Measurements from ENCODE around the gene DESI1. TPM values are rescaled to one million over a fixed set of nuclear protein-coding genes. Genes with fewer than 3 reads are reported as not detected.

DESI1 gene
- total and polyA plus RNA-seq, 12 donors: 22.7 to 73.1 (median 36.0) TPM

DNA sequence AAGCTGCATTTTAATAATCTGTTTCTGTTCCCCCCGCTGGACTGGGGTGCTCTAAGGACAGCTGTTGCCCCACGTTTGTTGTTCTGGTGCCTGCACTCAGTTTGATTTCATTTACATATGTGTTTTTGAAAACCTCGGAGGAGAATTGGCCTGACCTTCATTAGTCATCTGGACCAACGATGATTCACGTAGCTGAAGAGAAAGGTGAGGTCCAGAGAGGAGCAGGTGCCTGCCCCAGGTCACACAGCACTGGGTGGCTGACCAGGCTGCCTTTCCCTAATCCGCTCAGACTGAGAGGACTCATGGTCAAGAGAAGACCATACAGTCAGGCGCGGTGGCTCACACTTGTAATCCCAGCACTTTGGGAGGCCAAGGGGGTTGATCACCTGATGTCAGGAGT, 56.3 kb downstream of the DESI1 start:
- H3K4me3 ChIP-seq: no peak overlapping the region
- H3K9me3 ChIP-seq: no peaks in the 10 kb centered on the region
- TF ChIP-seq, protein P1, sequence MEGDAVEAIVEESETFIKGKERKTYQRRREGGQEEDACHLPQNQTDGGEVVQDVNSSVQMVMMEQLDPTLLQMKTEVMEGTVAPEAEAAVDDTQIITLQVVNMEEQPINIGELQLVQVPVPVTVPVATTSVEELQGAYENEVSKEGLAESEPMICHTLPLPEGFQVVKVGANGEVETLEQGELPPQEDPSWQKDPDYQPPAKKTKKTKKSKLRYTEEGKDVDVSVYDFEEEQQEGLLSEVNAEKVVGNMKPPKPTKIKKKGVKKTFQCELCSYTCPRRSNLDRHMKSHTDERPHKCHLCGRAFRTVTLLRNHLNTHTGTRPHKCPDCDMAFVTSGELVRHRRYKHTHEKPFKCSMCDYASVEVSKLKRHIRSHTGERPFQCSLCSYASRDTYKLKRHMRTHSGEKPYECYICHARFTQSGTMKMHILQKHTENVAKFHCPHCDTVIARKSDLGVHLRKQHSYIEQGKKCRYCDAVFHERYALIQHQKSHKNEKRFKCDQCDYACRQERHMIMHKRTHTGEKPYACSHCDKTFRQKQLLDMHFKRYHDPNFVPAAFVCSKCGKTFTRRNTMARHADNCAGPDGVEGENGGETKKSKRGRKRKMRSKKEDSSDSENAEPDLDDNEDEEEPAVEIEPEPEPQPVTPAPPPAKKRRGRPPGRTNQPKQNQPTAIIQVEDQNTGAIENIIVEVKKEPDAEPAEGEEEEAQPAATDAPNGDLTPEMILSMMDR (IDR thresholded peaks at IDR 0.05): no peak
- ATAC-seq (no peak), DNase-seq (no peak)
- H3K4me1 ChIP-seq: peaks cover 0 to 69% (median 35%) of the 10 kb centered on the region in 9 donors
- H3K36me3 ChIP-seq: no peaks in the 10 kb centered on the region
- H3K27me3 ChIP-seq: peaks cover 0 to 20% (median 0%) of the 10 kb centered on the region in 7 donors
- H3K27ac ChIP-seq: peak overlapping the region in 9 of 10 donors; percentile 20 to 93 (median 61)
- WGBS, 2 donors: 79 to 91% methylated on average over 8 of the region's 8 CpGs
- intact Hi-C loops (cut with DNase I): no loop called here

DNA sequence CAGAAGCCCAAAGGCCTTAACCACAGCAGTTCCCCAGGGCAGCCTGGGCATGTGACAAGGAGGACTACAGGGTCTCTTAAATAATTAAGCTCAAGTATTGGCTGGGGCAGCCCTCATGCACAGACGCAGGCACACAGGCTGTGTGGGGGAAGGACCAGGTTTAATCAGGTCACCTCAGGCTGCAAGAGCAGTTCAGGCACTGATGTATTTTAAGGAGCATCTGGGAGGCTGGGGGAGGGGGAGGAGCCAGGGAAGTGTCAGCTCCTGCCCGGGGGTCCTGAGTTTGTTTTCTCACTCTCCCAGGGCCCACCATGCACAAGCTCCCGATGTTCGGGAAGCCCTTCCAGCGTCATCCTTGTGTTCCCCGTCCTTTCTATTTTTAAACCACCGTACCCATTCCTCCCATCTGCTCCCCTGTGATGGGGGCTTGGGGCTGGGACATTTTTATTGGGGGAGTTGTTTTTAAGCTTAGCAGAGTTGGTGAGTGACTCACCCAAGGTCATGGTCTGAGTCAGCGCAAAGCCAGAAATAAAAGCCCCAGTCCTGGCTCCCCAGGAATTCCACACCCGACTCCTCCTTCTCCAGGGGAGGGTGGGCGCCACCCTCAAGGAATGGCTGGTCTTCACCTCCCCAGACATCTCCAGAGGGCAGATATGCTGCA, 57.7 kb downstream of the DESI1 start:
- 30 to 33% methylated on average over 10 of the region's 10 CpGs for WGBS, 2 donors
- ATAC-seq (peak in 6 of 8 donors; percentile 23 to 34 (median 28)), DNase-seq (no peak)
- TF ChIP-seq, protein P1 (IDR thresholded peaks at IDR 0.05): no peak
- H3K27ac ChIP-seq: peak overlapping the region; percentile 65 to 99 (median 88)
- H3K4me3 ChIP-seq: peak overlapping the region in 8 of 10 donors; percentile 46 to 66 (median 55)
- no peaks in the 10 kb centered on the region for H3K36me3 ChIP-seq
- no peaks in the 10 kb centered on the region for H3K9me3 ChIP-seq
- intact Hi-C loops (cut with DNase I): no loop called here
- peaks cover 0 to 20% (median 0%) of the 10 kb centered on the region in 7 donors for H3K27me3 ChIP-seq
- peaks cover 0 to 59% (median 36%) of the 10 kb centered on the region in 9 donors for H3K4me1 ChIP-seq

DNA sequence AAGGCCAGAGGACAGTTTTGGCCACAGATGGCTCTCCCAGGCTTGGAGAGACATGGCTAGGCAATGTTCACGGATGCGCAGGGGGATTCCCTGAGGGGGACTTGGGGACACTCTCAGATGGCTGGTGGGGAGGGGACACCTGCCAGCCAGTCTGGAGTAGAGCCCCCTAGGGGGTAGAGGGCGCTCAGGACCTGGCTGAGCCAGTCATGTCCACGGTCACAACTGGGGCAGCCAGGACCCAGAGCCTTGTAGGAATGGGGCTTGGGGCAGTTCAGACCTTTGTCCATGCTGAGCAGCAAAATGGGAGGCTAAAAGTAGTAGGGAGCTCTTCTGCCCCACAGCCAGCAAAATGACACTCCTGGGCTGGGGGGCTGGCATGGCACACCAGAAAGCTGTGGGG, 58.4 kb downstream of the DESI1 start:
- Histone ChIP-seq H3K27me3 (peaks cover 0 to 20% (median 0%) of the 10 kb centered on the region in 7 donors), H3K36me3 (no peaks in the 10 kb centered on the region), H3K27ac (peak overlapping the region; percentile 65 to 99 (median 88)), H3K4me3 (peak overlapping the region in 9 of 10 donors; percentile 46 to 66 (median 52)), H3K4me1 (peaks cover 5 to 67% (median 41%) of the 10 kb centered on the region in 9 donors), H3K9me3 (no peaks in the 10 kb centered on the region)
- DNase-seq (no peak), ATAC-seq (peak in 2 of 8 donors; percentile 8 to 12)
- TF ChIP-seq, protein P1 (IDR thresholded peaks at IDR 0.05): no peak
- 51 to 71% methylated on average over 4 of the region's 4 CpGs for WGBS, 2 donors
- intact Hi-C loops (cut with DNase I): no loop called here

DNA sequence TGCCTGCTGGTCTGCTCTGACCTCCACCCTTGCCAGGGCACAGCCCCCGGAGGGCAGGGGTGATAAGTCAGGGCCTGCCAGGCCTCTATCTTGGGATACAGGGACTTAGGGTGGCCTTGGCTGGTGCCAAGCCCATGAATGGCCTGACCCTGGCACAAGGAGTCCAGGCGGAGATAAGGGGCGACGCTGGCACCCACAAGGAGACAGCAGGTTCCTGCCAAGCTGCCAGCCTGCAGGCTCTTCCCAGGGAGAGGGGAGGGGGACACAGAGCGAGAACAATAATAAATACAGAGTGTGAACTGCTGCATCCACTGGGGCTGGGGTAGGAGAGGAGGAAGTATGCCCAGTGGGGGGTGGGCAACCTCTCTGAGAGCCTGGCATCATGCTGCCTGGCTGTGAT, 59.1 kb downstream of the DESI1 start:
- peak overlapping the region; percentile 65 to 99 (median 88) for H3K27ac ChIP-seq
- no peaks in the 10 kb centered on the region for H3K36me3 ChIP-seq
- 33 to 41% methylated on average over 5 of the region's 5 CpGs for WGBS, 2 donors
- H3K9me3 ChIP-seq: no peaks in the 10 kb centered on the region
- DNase-seq: peak in 1 of 2 donors; percentile 71
- TF ChIP-seq, protein P1 (IDR thresholded peaks at IDR 0.05): no peak
- H3K4me3 ChIP-seq: peak overlapping the region; percentile 18 to 66 (median 50)
- H3K27me3 ChIP-seq: peaks cover 0 to 20% (median 0%) of the 10 kb centered on the region in 7 donors
- peak; percentile 3 to 80 (median 59) for ATAC-seq
- peaks cover 9 to 70% (median 38%) of the 10 kb centered on the region in 9 donors for H3K4me1 ChIP-seq
- intact Hi-C loops (cut with DNase I): no loop called here
